ENCODE measurements around the gene CCND3.
A peak's percentile ranks its signal among the peaks of the same experiment; 100 is the strongest.
"Not testable (repeated sequence)": the region's sequence is repeated elsewhere in the genome, so short reads cannot be mapped to it uniquely, and the experiment has no call there.

Gene CCND3

GRCh38 chr6:41947581-41948220, 6.1 kb upstream of the CCND3 start:
- DNase-seq: no peak

- DNase-seq: peak; percentile 47
Measured at GRCh38 chr6:41943456-41943855, 1.8 kb upstream of the CCND3 start.

GRCh38 chr6:41942882-41943281, 1.3 kb upstream of the CCND3 start:
- DNase-seq: not testable (repeated sequence)

GRCh38 chr6:41942067-41942851, 651 bp upstream of the CCND3 start:
- no peak for DNase-seq

- DNase-seq: peak; percentile 42
Measured at GRCh38 chr6:41940759-41941279, 789 bp downstream of the CCND3 start.

DNA sequence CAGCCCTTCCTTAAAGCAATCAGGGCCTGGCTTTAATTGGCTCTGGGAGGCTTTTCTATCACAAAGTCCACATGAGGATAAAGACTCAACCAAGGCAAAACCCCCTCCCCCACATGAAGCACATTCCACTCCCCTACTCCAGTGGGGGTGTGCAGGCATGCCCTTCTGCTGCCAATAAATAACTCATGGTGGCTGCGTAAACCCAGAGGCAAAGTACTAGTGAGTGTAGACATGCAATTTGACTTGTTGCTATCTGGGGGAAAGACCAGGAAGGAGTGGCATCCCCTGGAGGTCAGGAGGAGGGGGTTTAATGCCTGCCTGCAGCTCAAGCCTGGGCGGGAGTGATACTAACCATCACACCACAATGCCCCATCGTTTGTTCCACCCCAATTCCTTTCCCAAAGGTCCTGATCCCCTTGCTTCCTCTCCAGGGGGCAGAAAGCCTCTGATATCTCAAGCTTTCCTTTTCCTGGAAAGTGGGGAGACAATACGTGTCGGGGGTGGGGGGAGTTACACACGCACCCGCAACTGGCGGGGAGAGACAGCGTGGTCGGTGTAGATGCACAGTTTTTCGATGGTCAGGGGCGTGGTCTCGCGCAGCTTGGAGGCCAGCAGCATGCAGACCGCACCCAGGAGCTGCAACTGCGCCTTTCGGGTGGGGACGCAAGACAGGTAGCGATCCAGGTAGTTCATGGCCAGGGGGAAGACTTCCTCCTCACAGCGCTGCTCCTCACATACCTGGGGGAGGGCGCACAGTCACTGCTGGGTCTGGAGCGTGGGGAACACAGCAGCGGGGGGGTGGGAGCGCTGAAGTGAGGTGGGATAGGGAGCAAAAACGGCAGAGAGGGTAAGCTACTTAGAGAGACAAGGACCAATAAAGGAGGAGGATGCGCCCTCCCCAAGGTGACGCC, 1.5 kb downstream of the CCND3 start:
- no peak for DNase-seq

DNA sequence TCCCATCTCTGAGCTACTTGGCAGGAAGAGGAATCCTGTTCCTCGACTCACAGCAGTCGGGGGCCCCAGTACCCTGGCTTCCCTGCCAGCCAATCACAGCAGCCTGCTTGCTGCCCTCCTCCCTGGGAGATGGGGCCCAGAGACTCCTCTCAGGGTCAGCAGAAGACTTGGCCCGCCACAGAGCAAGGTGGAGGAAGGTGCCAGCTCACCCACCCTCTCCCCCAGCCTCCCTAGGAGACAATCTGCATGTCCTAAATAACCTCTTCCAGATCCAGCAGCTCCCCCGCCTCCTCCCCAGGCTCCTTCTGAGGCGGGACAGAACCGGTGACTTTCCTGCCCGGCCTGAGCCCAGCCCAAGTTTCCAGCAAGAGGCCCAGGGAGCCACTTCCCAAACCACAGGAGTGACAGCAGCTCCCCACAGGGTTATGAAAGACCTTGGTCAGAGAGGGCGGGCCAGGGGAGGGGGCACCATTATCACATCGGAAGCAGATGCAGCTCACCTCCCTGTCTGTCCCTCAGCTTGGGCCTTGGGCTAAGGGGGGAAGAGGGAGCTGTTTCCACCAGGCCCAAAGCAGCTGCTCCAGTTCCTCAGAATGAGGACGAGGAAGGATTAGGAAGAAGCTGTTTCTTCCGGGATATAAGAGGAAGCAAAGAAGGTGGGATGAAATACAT, 2.3 kb downstream of the CCND3 start:
- peak; percentile 79 for DNase-seq

DNA sequence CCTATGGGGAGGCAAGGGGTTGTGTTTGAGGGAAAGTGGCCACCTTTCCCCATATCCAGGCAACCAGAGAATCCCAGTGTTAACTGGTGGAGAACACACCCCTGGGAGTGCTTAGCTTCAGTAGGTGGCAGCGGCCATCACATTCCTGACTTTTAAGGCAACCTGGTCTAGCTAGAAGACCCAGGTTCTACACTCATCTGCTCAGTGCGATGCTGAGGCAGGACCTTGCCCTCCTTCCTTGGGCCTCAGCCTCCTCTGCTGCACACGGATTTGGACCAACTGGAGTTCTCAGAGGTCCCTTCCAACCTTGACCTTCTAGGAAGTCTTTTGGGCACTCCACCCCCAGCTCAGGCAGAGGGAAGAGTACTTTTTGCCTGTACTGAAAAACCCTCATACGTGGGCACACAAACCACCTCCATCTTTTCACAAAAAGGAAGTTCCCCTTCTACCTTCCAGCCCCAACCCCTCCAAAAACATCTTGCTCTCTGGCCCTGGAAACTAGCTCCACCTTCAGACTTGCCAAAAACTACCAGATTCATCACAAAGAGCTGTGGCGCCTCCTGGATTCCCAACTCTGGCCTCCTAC, 2.9 kb downstream of the CCND3 start:
- no peak for DNase-seq

GRCh38 chr6:41937861-41938574, 3.6 kb downstream of the CCND3 start:
- peak; percentile 68 for DNase-seq

DNA sequence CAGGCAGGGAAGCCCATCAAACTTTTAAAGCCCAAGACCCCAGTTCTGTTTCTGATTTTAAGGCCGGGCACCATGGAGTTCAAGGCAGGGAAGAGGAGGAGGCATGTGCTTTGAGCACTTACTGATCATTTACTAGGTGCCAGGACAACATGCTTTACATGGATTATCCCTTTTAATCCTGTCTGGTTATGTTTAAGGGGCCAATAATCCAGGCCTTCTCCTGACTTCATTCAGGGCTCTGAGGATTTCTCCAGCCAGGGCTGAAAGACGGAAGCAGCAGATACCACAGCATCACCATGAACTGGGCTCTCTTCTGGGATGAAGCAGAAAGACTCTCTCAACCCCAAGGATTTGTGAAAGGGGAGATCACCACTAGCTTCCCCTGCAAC, 4.1 kb downstream of the CCND3 start:
- DNase-seq: no peak

DNA sequence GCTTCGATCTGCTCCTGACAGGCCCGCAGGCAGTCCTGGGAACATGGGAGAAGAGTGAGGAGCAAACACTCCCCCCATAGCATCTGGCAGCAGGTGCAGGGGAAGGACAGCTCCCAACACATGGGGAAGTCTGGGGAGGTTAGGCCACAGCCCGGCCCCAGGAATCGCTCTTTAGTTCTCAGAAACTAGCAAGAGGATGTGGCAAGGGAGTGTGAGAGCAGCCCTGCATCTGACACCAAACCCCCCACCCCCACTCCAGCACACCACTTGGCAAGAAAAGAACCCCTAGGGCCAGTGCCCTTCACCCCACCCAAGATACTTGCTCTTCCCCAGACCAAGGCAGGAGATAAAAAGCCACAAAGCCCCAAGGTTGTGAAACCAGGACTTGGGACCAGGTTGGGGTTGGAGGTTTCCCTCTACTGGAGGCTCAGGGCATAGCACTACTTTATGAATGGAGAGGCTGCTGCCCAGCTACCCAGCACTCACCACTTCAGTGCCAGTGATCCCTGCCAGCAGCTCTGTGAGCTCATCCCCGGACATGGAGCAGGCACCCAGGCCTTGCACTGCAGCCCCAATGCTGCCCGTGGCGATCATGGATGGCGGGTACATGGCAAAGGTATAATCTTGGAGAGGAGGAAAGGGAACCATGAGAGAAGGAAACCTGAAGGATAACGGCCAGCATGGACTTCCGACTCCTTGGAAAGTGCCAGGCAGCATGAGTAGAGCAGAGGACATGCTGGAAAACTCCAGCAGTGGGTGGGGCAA, 5.4 kb downstream of the CCND3 start:
- DNase-seq: peak; percentile 85

- DNase-seq: no peak
Measured at GRCh38 chr6:41935685-41936072, 5.9 kb downstream of the CCND3 start.

DNA sequence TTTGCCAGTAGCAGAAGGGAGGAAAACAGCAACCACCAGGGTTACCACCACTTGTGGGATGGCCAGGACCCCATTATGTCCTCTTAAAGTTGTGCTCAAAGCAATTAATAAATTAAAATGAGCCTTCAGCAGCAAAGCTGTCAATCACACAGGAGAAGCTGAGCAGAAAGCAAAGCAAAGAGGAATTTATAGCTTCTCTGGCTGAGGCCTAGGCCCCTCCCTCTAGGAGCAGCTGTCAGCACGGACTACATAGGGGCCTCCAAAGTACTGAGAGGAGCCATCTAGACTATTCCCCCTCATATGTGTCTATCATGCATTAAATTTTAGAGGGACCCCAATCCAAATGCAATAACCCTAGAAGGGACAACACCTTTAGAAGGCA, 6.4 kb downstream of the CCND3 start:
- DNase-seq: no peak

- DNase-seq: no peak
Measured at GRCh38 chr6:41934278-41935192, 7.1 kb downstream of the CCND3 start.

DNA sequence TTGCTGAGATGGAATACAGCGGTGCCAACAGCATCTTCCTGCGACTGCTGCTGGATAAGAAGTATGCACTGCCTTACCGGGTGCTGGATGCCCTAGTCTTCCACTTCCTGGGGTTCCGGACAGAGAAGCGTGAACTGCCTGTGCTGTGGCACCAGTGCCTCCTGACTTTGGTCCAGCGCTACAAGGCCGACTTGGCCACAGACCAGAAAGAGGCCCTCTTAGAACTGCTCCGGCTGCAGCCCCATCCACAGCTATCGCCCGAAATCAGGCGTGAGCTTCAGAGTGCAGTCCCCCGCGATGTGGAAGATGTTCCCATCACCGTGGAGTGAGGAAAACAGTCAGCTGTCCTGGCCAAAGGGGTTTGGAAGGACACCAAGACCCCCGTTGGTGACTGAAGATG, 9.2 kb downstream of the CCND3 start:
- no peak for DNase-seq

GRCh38 chr6:41931792-41932191, 9.8 kb downstream of the CCND3 start:
- no peak for DNase-seq

DNA sequence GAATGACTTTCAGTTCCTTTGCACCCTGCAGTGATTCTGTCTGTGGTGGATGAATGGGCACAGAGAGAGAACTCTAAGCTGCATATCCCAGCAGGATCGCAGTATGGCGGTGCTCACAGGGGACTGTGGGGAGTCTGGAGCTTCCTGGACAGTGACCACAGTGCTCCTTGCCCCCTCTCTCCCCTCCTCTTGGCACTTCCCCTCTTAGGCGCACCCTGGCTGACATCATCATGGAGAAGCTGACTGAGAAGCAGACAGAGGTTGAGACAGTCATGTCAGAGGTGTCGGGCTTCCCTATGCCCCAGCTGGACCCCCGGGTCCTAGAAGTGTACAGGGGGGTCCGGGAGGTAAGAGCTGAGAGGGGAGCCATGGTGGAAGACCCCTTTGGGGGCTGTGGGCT, 11.7 kb downstream of the CCND3 start:
- DNase-seq: peak; percentile 46

DNA sequence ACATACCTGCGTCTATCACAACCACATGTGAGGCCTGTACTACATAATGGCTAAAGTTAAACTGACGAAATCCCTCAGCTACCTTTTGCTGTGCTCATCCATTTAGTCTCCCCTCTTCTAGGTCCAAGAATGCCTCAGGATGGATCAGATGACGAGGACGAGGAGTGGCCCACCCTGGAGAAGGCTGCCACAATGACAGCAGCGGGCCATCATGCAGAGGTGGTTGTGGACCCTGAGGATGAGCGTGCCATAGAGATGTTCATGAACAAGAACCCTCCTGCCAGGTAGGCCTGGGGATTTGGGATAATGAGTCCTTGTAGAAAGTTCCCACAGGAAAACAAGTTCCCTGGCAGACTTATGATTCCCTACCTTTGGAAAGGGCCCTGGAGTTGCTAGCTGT, 14.4 kb downstream of the CCND3 start:
- DNase-seq: no peak

GRCh38 chr6:41922154-41922553, 19.5 kb downstream of the CCND3 start:
- DNase-seq: no peak

DNA sequence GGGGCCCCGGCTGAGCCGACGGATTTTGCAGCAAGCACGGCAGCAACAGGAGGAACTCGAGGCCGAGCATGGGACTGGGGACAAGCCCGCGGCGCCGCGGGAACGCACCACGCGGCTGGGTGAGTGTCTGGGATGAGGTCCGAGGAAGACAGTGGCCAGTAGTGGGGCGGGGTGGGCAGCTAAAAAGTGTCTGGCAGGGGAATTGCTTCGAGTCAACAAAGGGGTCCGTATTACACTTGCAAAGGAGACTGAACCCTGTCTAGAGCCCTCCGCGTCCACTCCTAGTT, 20.0 kb downstream of the CCND3 start:
- DNase-seq: peak; percentile 33
